ENCODE measurements around the gene ZC2HC1B.

ZC2HC1B gene

GRCh38 chr6:143936778-143937667 is 72.7 kb downstream of the ZC2HC1B start:
- no peak for FAIRE-seq

- FAIRE-seq = no peak
These were observed 73.3 kb downstream of the ZC2HC1B start for GRCh38 chr6:143937668-143937970.

- no peak for FAIRE-seq
These were observed 75.1 kb downstream of the ZC2HC1B start for GRCh38 chr6:143939364-143939763.

GRCh38 chr6:143940011-143940597 is 75.8 kb downstream of the ZC2HC1B start:
- peak; percentile 86 for FAIRE-seq

- FAIRE-seq = no peak
These were observed 77.8 kb downstream of the ZC2HC1B start for GRCh38 chr6:143941852-143942627.

- no peak for FAIRE-seq
These were observed 83.9 kb downstream of the ZC2HC1B start for GRCh38 chr6:143948208-143948607.

- FAIRE-seq = no peak
These were observed 85.3 kb downstream of the ZC2HC1B start for GRCh38 chr6:143949535-143949934.

GRCh38 chr6:143949962-143950361 is 85.7 kb downstream of the ZC2HC1B start:
- FAIRE-seq = no peak

GRCh38 chr6:143950875-143951274 is 86.6 kb downstream of the ZC2HC1B start:
- FAIRE-seq = no peak

- no peak for FAIRE-seq
These were observed 87.9 kb downstream of the ZC2HC1B start for GRCh38 chr6:143952060-143952778.

- FAIRE-seq = no peak
These were observed 88.8 kb downstream of the ZC2HC1B start for GRCh38 chr6:143952947-143953701.

GRCh38 chr6:143953922-143954321 is 89.6 kb downstream of the ZC2HC1B start:
- no peak for FAIRE-seq

GRCh38 chr6:143955971-143956370 is 91.7 kb downstream of the ZC2HC1B start:
- no peak for FAIRE-seq

- no peak for FAIRE-seq
These were observed 93.5 kb downstream of the ZC2HC1B start for GRCh38 chr6:143957679-143958274.

- no peak for FAIRE-seq
These were observed 94.6 kb downstream of the ZC2HC1B start for GRCh38 chr6:143958839-143959399.

- FAIRE-seq = no peak
These were observed 95.7 kb downstream of the ZC2HC1B start for GRCh38 chr6:143959927-143960326.

- FAIRE-seq = no peak
These were observed 96.8 kb downstream of the ZC2HC1B start for GRCh38 chr6:143961066-143961465.

- FAIRE-seq = no peak
These were observed 97.9 kb downstream of the ZC2HC1B start for GRCh38 chr6:143961886-143962878.

- no peak for FAIRE-seq
These were observed 99.1 kb downstream of the ZC2HC1B start for GRCh38 chr6:143963158-143963919.

All from islet of Langerhans (tissue), 1 donor.